ENCODE data around the gene CNTNAP5.

GRCh38 chr2:124763611-124764010, 738.5 kb downstream of the CNTNAP5 start:
- TF ChIP-seq CTCF (IDR thresholded peaks at IDR 0.05) (no peak), EZH2 (IDR thresholded peaks at IDR 0.05) (no peak), EZH2phosphoT487 (IDR thresholded peaks at IDR 0.05) (no peak)
